Esophagus squamous epithelium (tissue), 4 donors: ENCODE measurements around the gene EGFLAM.

ENCODE experiments used
- CTCF ChIP-seq, 6 experiments: fragments of 450-650 bp in 4 of 6; fragments of 200-600 bp in 2 of 6; sonication (generic) in 2 of 6; IDR thresholded peaks; one replicate each; pipeline ENCODE4 v1.5.1; 2016 to 2019; ENCODE audit warnings: antibody characterized with exemption in 6 of 6, mild to moderate bottlenecking in 4 of 6, moderate library complexity in 4 of 6
- POLR2A ChIP-seq, 4 donors: fragments of 450-650 bp; IDR thresholded peaks; one replicate each; pipeline ENCODE4 v1.6.1; 2017; ENCODE audit warnings: antibody characterized with exemption in 4 of 4, mild to moderate bottlenecking in 4 of 4, moderate library complexity in 3 of 4

GRCh38 chr5:38321978-38322377 is 63.6 kb downstream of the EGFLAM start:
- TF ChIP-seq CTCF (IDR thresholded peaks at IDR 0.05) (no peak), POLR2A (IDR thresholded peaks at IDR 0.05) (no peak)
